Kidney tubule cell (primary cell): ENCODE results near the gene EEF1AKMT3.

ENCODE experiments used
- DNase-seq: peaks from one replicate; pipeline ENCODE4 v3.0.0-alpha.2; 2018; ENCODE audit warnings: low spot score

EEF1AKMT3 gene

GRCh38 chr12:57735198-57735855, 37.1 kb upstream of the EEF1AKMT3 start:
- DNase-seq: no peak

- no peak for DNase-seq
Measured at GRCh38 chr12:57735952-57736740, 36.3 kb upstream of the EEF1AKMT3 start.

GRCh38 chr12:57736741-57737466, 35.5 kb upstream of the EEF1AKMT3 start:
- DNase-seq: no peak

GRCh38 chr12:57737467-57738460, 34.6 kb upstream of the EEF1AKMT3 start:
- DNase-seq: no peak

GRCh38 chr12:57738661-57739237, 33.7 kb upstream of the EEF1AKMT3 start, which contains the start of gene AGAP2:
TSS of gene AGAP2 (minus strand) at chr12:57738742. CDS start at chr12:57738246, 496 bp downstream.
- no peak for DNase-seq

- DNase-seq: no peak
Measured at GRCh38 chr12:57739387-57739786, 33.0 kb upstream of the EEF1AKMT3 start.

- DNase-seq: no peak
Measured at GRCh38 chr12:57739914-57740538, 32.4 kb upstream of the EEF1AKMT3 start.

GRCh38 chr12:57740656-57741412, 31.6 kb upstream of the EEF1AKMT3 start:
- no peak for DNase-seq

GRCh38 chr12:57741413-57741789, 31.0 kb upstream of the EEF1AKMT3 start:
- DNase-seq: no peak

- no peak for DNase-seq
Measured at GRCh38 chr12:57741844-57742738, 30.3 kb upstream of the EEF1AKMT3 start.

- DNase-seq: no peak
Measured at GRCh38 chr12:57743769-57744168, 28.6 kb upstream of the EEF1AKMT3 start.

GRCh38 chr12:57744194-57744776, 28.1 kb upstream of the EEF1AKMT3 start:
- DNase-seq: no peak

- DNase-seq: peak; percentile 97
Measured at GRCh38 chr12:57744777-57745484, 27.5 kb upstream of the EEF1AKMT3 start, which contains the start of gene TSPAN31. TSS of gene TSPAN31 (plus strand) at chr12:57745039. CDS start at chr12:57745155, 116 bp downstream.

GRCh38 chr12:57745485-57745881, 26.9 kb upstream of the EEF1AKMT3 start:
- no peak for DNase-seq

GRCh38 chr12:57746025-57746424, 26.4 kb upstream of the EEF1AKMT3 start:
- no peak for DNase-seq

GRCh38 chr12:57749061-57749460, 23.4 kb upstream of the EEF1AKMT3 start:
- no peak for DNase-seq

- no peak for DNase-seq
Measured at GRCh38 chr12:57750561-57751431, 21.6 kb upstream of the EEF1AKMT3 start.
